Tibial artery (tissue), 4 donors: ENCODE results near the gene FAS.

Source experiments
- DNase-seq, 2 donors: peaks; one replicate each; pipeline ENCODE4 v3.0.0-alpha.2; 2019
- H3K27ac ChIP-seq, 2 donors: fragments of 200-600 bp; sonication (generic) in 1 of 2; 1 replicate in 1 of 2; 2 replicates in 1 of 2; pipeline ENCODE4 v1.5.1; 2018 to 2019; ENCODE audit warnings: mild to moderate bottlenecking in 1 of 2
- H3K27me3 ChIP-seq, 2 donors: fragments of 200-600 bp; sonication (generic) in 1 of 2; one replicate each; pipeline versions ENCODE4 v1.5.1 to v1.6.0; 2016 to 2019
- H3K36me3 ChIP-seq, 3 donors: fragments of 200-600 bp; sonication (generic) in 2 of 3; one replicate each; pipeline ENCODE4 v1.5.1; 2016 to 2019; ENCODE audit warnings: mild to moderate bottlenecking in 2 of 3
- H3K4me1 ChIP-seq, 4 donors: fragments of 200-600 bp; sonication (generic) in 2 of 4; 1 replicate in 3 of 4; 2 replicates in 1 of 4; pipeline ENCODE4 v1.5.1; 2016 to 2019
- H3K4me3 ChIP-seq, 2 donors: fragments of 200-600 bp; sonication (generic) in 1 of 2; 1 replicate in 1 of 2; 2 replicates in 1 of 2; pipeline ENCODE4 v1.5.1; 2018 to 2019; ENCODE audit warnings: mild to moderate bottlenecking in 2 of 2
- H3K9me3 ChIP-seq, 3 donors: fragments of 200-600 bp; sonication (generic) in 1 of 3; one replicate each; pipeline ENCODE4 v1.5.1; 2016 to 2019
- CTCF ChIP-seq, 2 experiments: fragments of 200-600 bp in 1 of 2; fragments of 450-650 bp in 1 of 2; IDR thresholded peaks; one replicate each; pipeline ENCODE4 v1.5.1; 2017 to 2019; ENCODE audit warnings: antibody characterized with exemption in 2 of 2, mild to moderate bottlenecking in 1 of 2, moderate library complexity in 1 of 2
- intact Hi-C: fragments of 100-400 bp; cut with DNase I; formaldehyde crosslinking; loops from one replicate; pipeline ENCODE4 v1.15.0; 2023; ENCODE audit warnings: low total_unique reads

FAS gene

DNA sequence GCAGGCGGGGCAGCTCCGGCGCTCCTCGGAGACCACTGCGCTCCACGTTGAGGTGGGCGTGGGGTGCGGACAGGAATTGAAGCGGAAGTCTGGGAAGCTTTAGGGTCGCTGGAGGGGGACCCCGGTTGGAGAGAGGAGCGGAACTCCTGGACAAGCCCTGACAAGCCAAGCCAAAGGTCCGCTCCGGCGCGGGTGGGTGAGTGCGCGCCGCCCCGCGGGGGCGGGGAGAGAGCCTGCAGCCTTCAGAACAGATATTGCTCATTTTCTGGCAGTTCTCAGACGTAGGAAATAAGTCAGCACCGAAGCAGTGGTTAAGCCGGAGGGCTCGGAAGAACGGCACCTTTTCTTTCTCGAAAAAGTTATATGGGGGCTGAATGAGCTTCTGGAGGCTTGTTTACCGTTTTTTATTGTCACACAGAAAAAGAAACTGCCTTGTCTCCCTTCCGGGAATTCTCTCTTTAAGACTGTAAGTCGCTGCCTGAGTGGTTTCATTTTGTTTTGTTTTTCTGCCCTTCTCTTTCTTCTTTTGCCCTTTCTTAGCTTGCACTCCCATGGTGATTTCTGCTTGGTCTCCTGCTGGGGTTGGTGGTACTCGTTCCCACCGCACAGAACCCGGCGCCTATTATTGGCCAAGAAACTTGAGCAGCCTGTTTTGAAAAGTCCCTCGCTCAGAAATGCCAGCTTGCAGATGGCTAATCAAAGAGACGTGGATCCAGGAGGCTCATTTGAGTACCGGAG lies 732 bp downstream of the FAS start:
- peak in 1 of 2 experiments; percentile 12 for TF ChIP-seq CTCF (IDR thresholded peaks at IDR 0.05)
- Histone ChIP-seq H3K9me3 (no peaks in the 10 kb centered on the region), H3K27ac (peak overlapping the region; percentile 92 to 93), H3K4me3 (peak overlapping the region; percentile 77 to 93), H3K4me1 (peaks cover 0 to 79% (median 20%) of the 10 kb centered on the region in 4 donors), H3K36me3 (no peaks in the 10 kb centered on the region), H3K27me3 (no peaks in the 10 kb centered on the region)
- intact Hi-C loops, result no loop called here
- peak; percentile 74 to 88 for DNase-seq

GRCh38 chr10:88991899-88992320 lies 1.3 kb downstream of the FAS start:
- peaks cover 0 to 79% (median 17%) of the 10 kb centered on the region in 4 donors for H3K4me1 ChIP-seq
- no peak for DNase-seq
- no peaks in the 10 kb centered on the region for H3K9me3 ChIP-seq
- no peaks in the 10 kb centered on the region for H3K27me3 ChIP-seq
- H3K27ac ChIP-seq, result peak overlapping the region; percentile 92 to 93
- intact Hi-C loops, result no loop called here
- no peaks in the 10 kb centered on the region for H3K36me3 ChIP-seq
- peak overlapping the region; percentile 77 to 93 for H3K4me3 ChIP-seq
- no peak for TF ChIP-seq CTCF (IDR thresholded peaks at IDR 0.05)

GRCh38 chr10:88992921-88993524 lies 2.4 kb downstream of the FAS start:
- Histone ChIP-seq H3K4me1 (peaks cover 0 to 76% (median 14%) of the 10 kb centered on the region in 4 donors), H3K27ac (peak overlapping the region; percentile 92 to 93), H3K27me3 (no peaks in the 10 kb centered on the region), H3K4me3 (peak overlapping the region; percentile 77 to 93), H3K36me3 (no peaks in the 10 kb centered on the region), H3K9me3 (no peaks in the 10 kb centered on the region)
- TF ChIP-seq CTCF (IDR thresholded peaks at IDR 0.05), result no peak
- intact Hi-C loops, result no loop called here
- no peak for DNase-seq

GRCh38 chr10:88994019-88994418 lies 3.4 kb downstream of the FAS start:
- Histone ChIP-seq H3K4me1 (peaks cover 0 to 79% (median 14%) of the 10 kb centered on the region in 4 donors), H3K27me3 (no peaks in the 10 kb centered on the region), H3K27ac (peak overlapping the region; percentile 92 to 93), H3K9me3 (no peaks in the 10 kb centered on the region), H3K4me3 (peak overlapping the region in 1 of 2 donors; percentile 93), H3K36me3 (no peaks in the 10 kb centered on the region)
- TF ChIP-seq CTCF (IDR thresholded peaks at IDR 0.05), result no peak
- DNase-seq, result no peak
- intact Hi-C loops, result no loop called here

DNA sequence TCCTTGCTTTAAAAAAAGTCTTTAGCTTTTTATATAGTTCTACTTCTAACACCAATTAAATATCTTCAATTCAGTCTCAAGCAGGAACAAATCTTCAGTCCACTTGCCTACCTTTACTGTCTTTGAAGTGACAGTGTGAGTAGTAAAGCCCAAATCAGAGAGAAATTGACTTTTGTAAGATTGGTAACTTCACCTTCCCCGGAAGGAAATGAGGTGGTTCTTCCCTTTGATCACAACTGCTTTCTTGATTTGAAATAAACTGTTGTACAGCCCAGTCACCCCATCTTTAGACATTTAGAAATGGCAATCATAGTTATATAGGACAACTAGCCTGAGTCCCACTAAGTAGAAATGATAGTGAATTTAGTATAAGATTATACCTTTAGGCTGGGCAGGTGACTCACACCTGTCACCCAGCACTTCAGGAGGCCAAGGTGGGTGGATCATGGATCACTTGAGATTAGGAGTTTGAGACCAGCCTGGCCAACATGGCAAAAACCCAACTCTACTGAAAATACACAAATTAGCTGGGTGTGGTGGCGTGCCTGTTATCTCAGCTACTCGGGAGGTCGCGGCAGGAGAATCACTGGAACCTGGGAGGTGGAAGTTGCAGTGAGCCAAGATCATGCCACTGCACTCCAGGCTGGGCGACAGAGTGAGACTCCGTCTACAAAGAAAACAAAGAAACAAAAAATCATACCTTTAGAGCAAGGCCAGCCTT lies 4.7 kb downstream of the FAS start:
- no peak overlapping the region for H3K4me3 ChIP-seq
- H3K4me1 ChIP-seq, result peaks cover 0 to 79% (median 7%) of the 10 kb centered on the region in 4 donors
- H3K27me3 ChIP-seq, result no peaks in the 10 kb centered on the region
- no peak for DNase-seq
- intact Hi-C loops, result no loop called here
- no peaks in the 10 kb centered on the region for H3K9me3 ChIP-seq
- no peak for TF ChIP-seq CTCF (IDR thresholded peaks at IDR 0.05)
- H3K36me3 ChIP-seq, result no peaks in the 10 kb centered on the region
- peak overlapping the region; percentile 8 to 92 for H3K27ac ChIP-seq
